ENCODE results near the gene PDE4B. TPM values are rescaled to one million over a fixed set of nuclear protein-coding genes. Genes with fewer than 3 reads are reported as not detected.
A peak's percentile ranks its signal among the peaks of the same experiment; 100 is the strongest.

PDE4B gene
- total RNA-seq, 1 donor from 2014 or later = 7.6 TPM

GRCh38 chr1:66343569-66344325 is 551.1 kb downstream of the PDE4B start:
- Mint-ChIP-seq H3K4me1 (ENCODE audit: low read depth, unreplicated experiment) (peaks cover 6% of the 10 kb centered on the region), H3K4me3 (ENCODE audit: unreplicated experiment) (no peak overlapping the region)

GRCh38 chr1:66346057-66346795 is 553.5 kb downstream of the PDE4B start:
- H3K27me3 ChIP-seq (ENCODE audit: insufficient read depth, low read length) = no peaks in the 10 kb centered on the region
- H3K9me3 ChIP-seq (ENCODE audit: insufficient read depth, low read depth, low read length) = no peaks in the 10 kb centered on the region
- H3K9ac ChIP-seq (ENCODE audit: low read length) = no peak overlapping the region
- DNase-seq (ENCODE audit: low read depth) = no peak
- Mint-ChIP-seq H3K27ac (ENCODE audit: unreplicated experiment) (no peak overlapping the region), H3K4me1 (ENCODE audit: low read depth, unreplicated experiment) (peaks cover 22% of the 10 kb centered on the region), H3K36me3 (ENCODE audit: low read depth, unreplicated experiment) (no peaks in the 10 kb centered on the region), H3K4me3 (ENCODE audit: unreplicated experiment) (no peak overlapping the region), H3K9me3 (ENCODE audit: unreplicated experiment) (no peaks in the 10 kb centered on the region), H3K27me3 (ENCODE audit: low read depth, unreplicated experiment) (no peaks in the 10 kb centered on the region)
- peaks cover 7% of the 10 kb centered on the region for H3K4me1 ChIP-seq (ENCODE audit: insufficient read depth, low read length)
- no peak overlapping the region for H2AFZ ChIP-seq (ENCODE audit: low read depth, low read length)
- H3K79me2 ChIP-seq (ENCODE audit: insufficient read depth, low read length) = no peaks in the 10 kb centered on the region
- no peak for TF ChIP-seq EZH2 (IDR thresholded peaks at IDR 0.05; ENCODE audit: insufficient read depth, low read length)
- no peak for TF ChIP-seq CTCF (IDR thresholded peaks at IDR 0.05; ENCODE audit: insufficient read depth, low read depth, low read length)
- FAIRE-seq = peak; percentile 74
- H3K36me3 ChIP-seq (ENCODE audit: insufficient read depth, low read length) = no peaks in the 10 kb centered on the region
- no peak overlapping the region for H3K4me3 ChIP-seq (ENCODE audit: insufficient read depth, low read depth, low read length)
- no peaks in the 10 kb centered on the region for H4K20me1 ChIP-seq (ENCODE audit: insufficient read depth, low read length)
- no peak overlapping the region for H3K27ac ChIP-seq (ENCODE audit: low read depth, low read length)
- H3K4me2 ChIP-seq (ENCODE audit: low read length) = no peak overlapping the region

More at GRCh38 chr1:66343569-66344325, 551.1 kb downstream of the PDE4B start:
- Histone ChIP-seq H3K79me2 (ENCODE audit: insufficient read depth, low read length) (no peaks in the 10 kb centered on the region), H3K4me1 (ENCODE audit: insufficient read depth, low read length) (no peaks in the 10 kb centered on the region), H3K9me3 (ENCODE audit: insufficient read depth, low read depth, low read length) (no peaks in the 10 kb centered on the region), H3K27ac (ENCODE audit: low read depth, low read length) (no peak overlapping the region), H3K27me3 (ENCODE audit: insufficient read depth, low read length) (no peaks in the 10 kb centered on the region), H3K36me3 (ENCODE audit: insufficient read depth, low read length) (no peaks in the 10 kb centered on the region), H2AFZ (ENCODE audit: low read depth, low read length) (no peak overlapping the region), H4K20me1 (ENCODE audit: insufficient read depth, low read length) (no peaks in the 10 kb centered on the region), H3K4me3 (ENCODE audit: insufficient read depth, low read depth, low read length) (no peak overlapping the region), H3K4me2 (ENCODE audit: low read length) (no peak overlapping the region), H3K9ac (ENCODE audit: low read length) (no peak overlapping the region)
- TF ChIP-seq CTCF (IDR thresholded peaks at IDR 0.05; ENCODE audit: insufficient read depth, low read depth, low read length) (no peak), EZH2 (IDR thresholded peaks at IDR 0.05; ENCODE audit: insufficient read depth, low read length) (no peak)
- DNase-seq (ENCODE audit: low read depth) = no peak
- no peaks in the 10 kb centered on the region for H3K9me3 Mint-ChIP-seq (ENCODE audit: unreplicated experiment)
- H3K27ac Mint-ChIP-seq (ENCODE audit: unreplicated experiment) = no peak overlapping the region
- no peaks in the 10 kb centered on the region for H3K36me3 Mint-ChIP-seq (ENCODE audit: low read depth, unreplicated experiment)
- FAIRE-seq = no peak
- H3K27me3 Mint-ChIP-seq (ENCODE audit: low read depth, unreplicated experiment) = no peaks in the 10 kb centered on the region
